K562 (cell line): Measurements from ENCODE around the gene PRKAG2. TPM values are rescaled to one million over a fixed set of nuclear protein-coding genes. Genes with fewer than 3 reads are reported as not detected.

Experiments used
- ATAC-seq: fragments of 200-7000 bp; cut with Tn5 transposase; 3 replicates; pipeline ENCODE4 v1.9.1; 2020; ENCODE audit warnings: moderate library complexity
- BruUV-seq: library from RNA; stranded (reverse); fragments of 400-500 nt; replicated peaks from 2 replicates; lab custom pipeline; 2021; lab: Mats Ljungman, UMichigan
- CTCF ChIA-PET: fragments of 300-600 bp; formaldehyde crosslinking; extraction: SDS; loops from one replicate; lab custom pipeline; 2021; ENCODE audit warnings: low intra/inter-chr PET ratio; lab: Yijun Ruan, JAX
- POLR2A ChIA-PET: fragments of 300-600, 350-650 bp; sonication (Branson Sonifier 250); formaldehyde crosslinking; extraction: SDS; loops from one replicate; lab custom pipeline; 2021; ENCODE audit warnings: antibody characterized with exemption, inconsistent platforms; lab: Yijun Ruan, JAX
- DNase-seq, 4 experiments: peaks; one replicate each; pipeline versions ENCODE4 v3.0.0 to v3.0.0-alpha.2; 2011 to 2018; ENCODE audit warnings: low spot score in 3 of 4, mixed read lengths in 3 of 4; ENCODE audit errors: extremely low read depth in 1 of 4
- FAIRE-seq: peaks from 2 replicates; lab custom pipeline; 2011; peaks lifted over from hg19 to GRCh38; lab: Jason Lieb, UNC
- H2AFZ ChIP-seq: 2 replicates; pipeline ENCODE4 v1.6.0; 2011; ENCODE audit warnings: low read depth, low read length, control low read depth, inconsistent platforms
- H3K27ac ChIP-seq: fragments of 200-600 bp; 3 replicates; pipeline ENCODE4 v1.8.0; 2011; ENCODE audit warnings: low read depth, mild to moderate bottlenecking, control low read depth, inconsistent platforms, low read length, moderate library complexity, mixed read lengths; ENCODE audit errors: extremely low read depth
- H3K27me3 ChIP-seq, 2 experiments: fragments of 300-600 bp in 1 of 2; 2 replicates in 1 of 2; 3 replicates in 1 of 2; pipeline versions ENCODE4 v1.6.0 to v1.8.0; 2011; ENCODE audit warnings: inconsistent platforms in 2 of 2, low read length in 2 of 2, mild to moderate bottlenecking in 1 of 2, mixed read lengths in 1 of 2, moderate library complexity in 1 of 2; ENCODE audit not compliant: control insufficient read depth in 2 of 2, insufficient read depth in 2 of 2
- H3K36me3 ChIP-seq: fragments of 300-600 bp; 3 replicates; pipeline ENCODE4 v1.8.0; 2011; ENCODE audit warnings: mild to moderate bottlenecking, low read length, inconsistent platforms; ENCODE audit not compliant: control insufficient read depth, insufficient read depth
- H3K4me1 ChIP-seq, 2 experiments: fragments of 200-600 bp in 1 of 2; replicated peaks in 1 of 2; 2 replicates in 1 of 2; 3 replicates in 1 of 2; pipeline versions ENCODE4 v1.5.1 to v1.8.0; 2011; ENCODE audit warnings: inconsistent platforms in 2 of 2, low read length in 2 of 2, mild to moderate bottlenecking in 1 of 2, mixed read lengths in 1 of 2, moderate library complexity in 1 of 2; ENCODE audit not compliant: control insufficient read depth in 2 of 2, insufficient read depth in 2 of 2
- H3K4me2 ChIP-seq: 2 replicates; pipeline ENCODE4 v1.6.1; 2011; ENCODE audit warnings: low read length, control low read depth, inconsistent platforms, mixed read lengths; ENCODE audit not compliant: insufficient read depth
- H3K4me3 ChIP-seq: fragments of 200-600 bp; sonication (generic), shearing (Covaris generic); 2 replicates; pipeline ENCODE4 v1.5.1; 2016; ENCODE audit warnings: control low read depth, inconsistent platforms
- H3K79me2 ChIP-seq: fragments of 200-600 bp; 3 replicates; pipeline ENCODE4 v1.8.0; 2011; ENCODE audit warnings: low read length, inconsistent platforms; ENCODE audit not compliant: control insufficient read depth, insufficient read depth
- H3K9ac ChIP-seq, 2 experiments: 2 replicates each; pipeline versions ENCODE4 v1.6.0 to v1.6.1; 2011; ENCODE audit warnings: low read depth in 2 of 2, low read length in 2 of 2, control low read depth in 1 of 2, inconsistent platforms in 1 of 2, mild to moderate bottlenecking in 1 of 2, mixed read lengths in 1 of 2; ENCODE audit not compliant: insufficient read depth in 1 of 2
- H3K9me1 ChIP-seq: one replicate; pipeline ENCODE4 v1.6.0; 2011; ENCODE audit warnings: inconsistent platforms, mild to moderate bottlenecking, low read length, moderate library complexity; ENCODE audit not compliant: control insufficient read depth, insufficient read depth
- H3K9me3 ChIP-seq: replicated peaks from 2 replicates; pipeline ENCODE4 v1.5.1; 2011; ENCODE audit warnings: low read depth, low read length, inconsistent platforms; ENCODE audit not compliant: control insufficient read depth, insufficient read depth
- H4K20me1 ChIP-seq: replicated peaks from 2 replicates; pipeline ENCODE4 v1.6.1; 2011; ENCODE audit warnings: low read length, inconsistent platforms, mixed read lengths; ENCODE audit not compliant: control insufficient read depth, insufficient read depth
- C11orf30 ChIP-seq: fragments of 450-650 bp; IDR thresholded peaks from 2 replicates; pipeline ENCODE4 v1.6.1; 2016; ENCODE audit warnings: low read depth, mild to moderate bottlenecking
- ZNF316 ChIP-seq: fragments of 450-650 bp; IDR thresholded peaks from 2 replicates; pipeline ENCODE4 v1.6.1; 2016
- in situ Hi-C: fragments of 300-500 bp; cut with MboI; formaldehyde crosslinking; loops from 4 replicates; pipeline ENCODE4 v1.15.0; 2018; ENCODE audit warnings: inconsistent platforms, mixed read lengths
- intact Hi-C: fragments of 100-400 bp; cut with micrococcal nuclease; formaldehyde crosslinking; loops from 2 replicates; pipeline ENCODE4 v1.14.2; 2022
- polyA plus RNA-seq, 8 experiments: library from polyadenylated mRNA; depleted of rRNA in 4 of 8; stranded (reverse) in 5 of 8; unstranded in 3 of 8; fragments of >200 nt; fragmentation: Nextera tagmentation in 2 of 8; fragmentation: Illumina TruSeq in 1 of 8; extraction: Ambion mirVana in 2 of 8; extraction: Trizol in 1 of 8; gene quantifications; 2 replicates each; pipeline versions ENCODE4 v1.2.1 to v1.2.3, GENCODE V29; 2011 to 2014; ENCODE audit warnings: inconsistent platforms in 1 of 8, missing spikeins in 1 of 8
- total RNA-seq, 7 experiments: library from RNA; depleted of rRNA in 6 of 7; stranded (reverse); fragments of >200 nt in 6 of 7; fragmentation: Illumina TruSeq in 2 of 7; extraction: Trizol in 2 of 7; gene quantifications; 2 replicates each; pipeline versions ENCODE4 v1.2.1 to v1.2.3, GENCODE V29; 2011 to 2021; ENCODE audit warnings: low replicate concordance in 1 of 7
- TF ChIP-seq, protein P1 (sequence below): fragments of 450-650 bp; IDR thresholded peaks from 2 replicates; pipeline ENCODE4 v1.6.1; 2017; ENCODE audit warnings: antibody characterized with exemption, mild to moderate bottlenecking

PRKAG2 gene
- total and polyA plus RNA-seq, 9 of the 15 experiments (the other 6 are each of a cell fraction or from before 2014, with no cell fraction given), result 0.99 to 5.6 (median 3.3) TPM

DNA sequence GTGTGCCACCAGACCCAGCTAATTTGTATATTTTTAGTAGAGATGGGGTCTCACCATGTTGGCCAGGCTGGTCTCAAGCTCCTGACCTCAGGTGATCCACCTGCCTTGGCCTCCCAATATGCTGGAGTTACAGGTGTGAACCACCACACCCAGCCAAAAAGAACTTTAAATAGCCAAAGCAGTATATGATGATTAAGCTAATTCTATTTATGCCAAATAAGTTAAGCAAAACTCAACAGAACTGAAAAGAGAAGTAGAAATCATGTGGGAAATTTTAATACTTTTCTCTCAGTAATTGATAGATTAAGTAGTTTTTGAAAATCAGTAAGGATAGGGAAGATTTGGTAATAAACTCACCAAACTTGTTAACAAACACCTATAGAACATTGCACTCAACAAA, 332.7 kb downstream of the PRKAG2 start:
- in situ Hi-C loops (no loop called here), intact Hi-C loops (no loop called here)
- Histone ChIP-seq H3K4me3 (no peak overlapping the region), H3K79me2 (no peaks in the 10 kb centered on the region), H2AFZ (no peak overlapping the region), H3K4me1 (no peaks in the 10 kb centered on the region), H4K20me1 (no peaks in the 10 kb centered on the region), H3K9me3 (no peaks in the 10 kb centered on the region), H3K27me3 (peaks cover 58 to 74% of the 10 kb centered on the region in 2 experiments), H3K4me2 (no peak overlapping the region), H3K27ac (no peak overlapping the region), H3K9ac (no peak overlapping the region), H3K9me1 (no peaks in the 10 kb centered on the region), H3K36me3 (no peaks in the 10 kb centered on the region)
- CTCF ChIA-PET, result no interaction called here
- ATAC-seq (no peak), DNase-seq (no peak), FAIRE-seq (no peak)
- POLR2A ChIA-PET, result no interaction called here
- TF ChIP-seq C11orf30 (peak; percentile 40; the same call in 1 of the 2 replicates), ZNF316 (peak; percentile 70)
- TF ChIP-seq, protein P1, sequence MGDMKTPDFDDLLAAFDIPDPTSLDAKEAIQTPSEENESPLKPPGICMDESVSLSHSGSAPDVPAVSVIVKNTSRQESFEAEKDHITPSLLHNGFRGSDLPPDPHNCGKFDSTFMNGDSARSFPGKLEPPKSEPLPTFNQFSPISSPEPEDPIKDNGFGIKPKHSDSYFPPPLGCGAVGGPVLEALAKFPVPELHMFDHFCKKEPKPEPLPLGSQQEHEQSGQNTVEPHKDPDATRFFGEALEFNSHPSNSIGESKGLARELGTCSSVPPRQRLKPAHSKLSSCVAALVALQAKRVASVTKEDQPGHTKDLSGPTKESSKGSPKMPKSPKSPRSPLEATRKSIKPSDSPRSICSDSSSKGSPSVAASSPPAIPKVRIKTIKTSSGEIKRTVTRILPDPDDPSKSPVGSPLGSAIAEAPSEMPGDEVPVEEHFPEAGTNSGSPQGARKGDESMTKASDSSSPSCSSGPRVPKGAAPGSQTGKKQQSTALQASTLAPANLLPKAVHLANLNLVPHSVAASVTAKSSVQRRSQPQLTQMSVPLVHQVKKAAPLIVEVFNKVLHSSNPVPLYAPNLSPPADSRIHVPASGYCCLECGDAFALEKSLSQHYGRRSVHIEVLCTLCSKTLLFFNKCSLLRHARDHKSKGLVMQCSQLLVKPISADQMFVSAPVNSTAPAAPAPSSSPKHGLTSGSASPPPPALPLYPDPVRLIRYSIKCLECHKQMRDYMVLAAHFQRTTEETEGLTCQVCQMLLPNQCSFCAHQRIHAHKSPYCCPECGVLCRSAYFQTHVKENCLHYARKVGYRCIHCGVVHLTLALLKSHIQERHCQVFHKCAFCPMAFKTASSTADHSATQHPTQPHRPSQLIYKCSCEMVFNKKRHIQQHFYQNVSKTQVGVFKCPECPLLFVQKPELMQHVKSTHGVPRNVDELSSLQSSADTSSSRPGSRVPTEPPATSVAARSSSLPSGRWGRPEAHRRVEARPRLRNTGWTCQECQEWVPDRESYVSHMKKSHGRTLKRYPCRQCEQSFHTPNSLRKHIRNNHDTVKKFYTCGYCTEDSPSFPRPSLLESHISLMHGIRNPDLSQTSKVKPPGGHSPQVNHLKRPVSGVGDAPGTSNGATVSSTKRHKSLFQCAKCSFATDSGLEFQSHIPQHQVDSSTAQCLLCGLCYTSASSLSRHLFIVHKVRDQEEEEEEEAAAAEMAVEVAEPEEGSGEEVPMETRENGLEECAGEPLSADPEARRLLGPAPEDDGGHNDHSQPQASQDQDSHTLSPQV, result no peak
- BruUV-seq, result no TSS peak
